Suppressor macrophage (primary cell): ENCODE measurements around the gene ANO6.

Source experiments
- DNase-seq, 4 experiments: peaks; one replicate each; pipeline ENCODE4 v3.0.0-alpha.2; 2020 to 2022

ANO6 gene

DNA sequence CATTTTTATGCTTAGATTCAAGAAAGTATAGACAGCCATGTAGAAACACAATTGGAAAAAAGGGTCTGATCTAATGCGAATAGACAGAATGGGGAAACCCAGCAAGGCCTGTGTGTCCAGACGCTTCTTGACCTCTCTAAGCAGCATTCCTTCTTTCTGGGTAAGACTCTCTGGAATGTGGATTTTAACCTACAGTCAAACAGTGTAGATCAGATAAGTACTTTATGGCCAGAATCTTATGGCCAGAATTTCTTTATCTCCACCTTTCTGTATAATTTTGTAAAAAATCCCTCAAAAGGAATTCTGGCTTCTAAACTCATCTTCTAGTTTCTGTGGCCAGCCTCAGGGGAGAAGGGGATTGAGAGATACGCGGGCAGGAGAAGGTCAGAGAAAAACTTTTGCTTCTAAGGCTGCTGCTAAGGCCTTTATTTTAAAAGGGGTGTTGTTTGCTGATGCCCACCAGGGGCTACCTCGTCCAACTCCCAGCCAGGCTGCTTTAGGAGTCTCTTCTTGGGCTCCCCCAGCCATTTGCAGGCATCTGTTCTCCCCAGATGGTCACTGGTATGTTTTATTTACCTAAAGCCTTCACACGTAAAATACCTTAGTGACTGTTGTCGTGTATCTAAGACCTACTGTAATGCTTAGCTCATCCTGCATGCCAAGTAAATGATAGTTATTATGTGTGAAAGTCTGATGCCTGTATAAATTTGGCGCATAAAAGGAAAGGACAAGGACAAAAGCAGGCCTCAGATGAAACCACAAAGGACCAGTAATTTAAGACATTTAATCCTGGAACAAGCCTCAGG is 68.4 kb downstream of the ANO6 start:
- DNase-seq, result no peak

DNA sequence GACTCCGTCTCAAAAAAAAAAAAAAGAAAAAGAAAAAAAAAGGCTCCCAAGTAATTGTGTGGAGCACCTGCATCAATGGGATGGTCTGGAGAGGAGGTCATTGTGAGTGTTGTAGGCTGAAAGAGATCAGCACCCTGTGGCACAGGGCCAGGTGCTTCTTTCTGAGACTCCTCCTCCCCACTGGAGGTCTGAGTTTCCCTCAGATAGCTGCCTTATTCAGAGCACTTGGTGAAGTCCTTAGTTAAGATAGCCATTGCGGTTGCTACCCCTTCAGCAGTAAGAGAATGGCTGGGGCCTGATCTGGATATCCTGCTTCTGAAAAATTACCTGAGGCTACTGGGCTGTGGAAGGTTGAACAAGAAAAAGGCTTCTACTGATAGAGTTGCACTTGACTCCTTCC is 69.8 kb downstream of the ANO6 start:
- no peak for DNase-seq

DNA sequence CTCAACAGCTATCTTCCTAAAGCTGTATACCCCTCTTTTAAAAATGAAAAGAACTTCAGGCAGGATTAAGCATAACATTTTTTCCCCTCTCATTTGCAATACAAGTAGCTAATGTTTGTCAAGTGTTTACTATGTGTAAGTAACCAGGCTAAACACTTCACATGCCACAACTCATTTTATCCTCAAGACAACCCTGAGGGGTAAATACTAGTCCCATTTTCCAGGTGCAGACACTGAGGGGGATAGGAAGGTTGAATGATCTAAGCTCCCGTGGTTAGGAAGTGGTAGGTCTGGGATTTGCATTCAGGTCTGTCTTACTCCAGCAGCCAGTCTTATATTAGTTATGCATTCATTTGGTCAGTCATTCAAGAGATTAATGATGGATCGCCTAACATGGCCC is 70.7 kb downstream of the ANO6 start:
- no peak for DNase-seq

DNA sequence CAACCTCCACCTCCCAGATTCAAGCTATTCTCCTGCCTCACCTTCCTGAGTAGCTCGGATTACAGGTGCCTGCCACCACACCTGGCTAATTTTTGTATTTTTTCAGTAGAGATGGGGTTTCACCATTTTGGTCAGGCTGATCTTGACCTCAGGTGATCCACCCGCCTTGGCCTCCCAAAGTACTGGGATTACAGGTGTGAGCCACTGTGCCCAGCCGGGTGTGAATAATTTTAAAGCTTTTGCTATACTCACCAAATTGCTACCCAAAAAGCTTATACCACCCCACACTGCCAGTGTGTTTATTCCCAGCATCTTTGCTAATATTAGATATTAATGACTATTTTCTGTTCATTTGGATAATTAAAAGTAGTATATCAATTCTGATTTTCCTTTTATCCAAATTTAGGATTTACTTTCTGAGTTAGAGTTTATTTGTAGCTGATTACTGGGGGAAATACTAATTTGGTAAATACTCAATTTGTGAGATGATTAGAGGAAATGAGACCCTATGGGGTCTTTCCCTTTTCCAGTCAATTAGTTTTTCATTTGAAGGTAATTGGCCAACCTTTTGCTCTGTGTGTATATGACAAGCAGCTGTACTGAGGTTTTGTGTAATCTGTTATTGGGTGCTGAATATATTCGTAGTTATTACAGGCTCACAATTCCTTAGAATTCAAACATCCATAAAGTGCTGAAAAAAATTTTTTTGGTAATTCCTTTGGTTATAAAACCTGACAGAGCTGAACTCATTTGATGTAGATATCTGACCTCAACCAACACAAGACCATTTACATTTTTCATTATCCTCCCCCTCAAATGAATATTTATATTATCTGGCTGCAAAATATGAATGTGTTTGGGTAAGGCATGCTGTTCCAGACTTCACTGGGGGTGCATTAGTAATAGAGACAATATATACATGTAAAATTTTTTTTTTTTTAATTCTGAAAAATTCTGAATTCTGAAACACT is 73.6 kb downstream of the ANO6 start:
- DNase-seq, result no peak

DNA sequence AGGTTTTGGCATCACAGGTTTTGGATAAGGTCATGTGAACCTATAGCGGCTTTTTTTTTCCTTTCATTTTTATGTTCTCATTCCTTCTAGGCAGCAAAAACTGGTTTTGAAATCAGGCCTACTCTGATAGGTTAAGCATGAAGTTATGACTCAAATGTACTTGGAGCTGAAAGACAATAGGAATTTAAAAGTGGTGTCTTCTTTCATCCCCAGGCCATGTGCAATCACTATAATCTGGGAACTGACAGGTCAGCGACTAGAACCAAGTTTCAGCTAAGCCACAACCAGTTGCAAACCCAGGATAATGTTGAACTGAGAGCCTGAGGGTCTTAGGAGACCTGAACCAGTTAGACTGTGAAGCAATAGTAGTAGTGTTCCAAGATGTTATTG is 74.3 kb downstream of the ANO6 start:
- no peak for DNase-seq

DNA sequence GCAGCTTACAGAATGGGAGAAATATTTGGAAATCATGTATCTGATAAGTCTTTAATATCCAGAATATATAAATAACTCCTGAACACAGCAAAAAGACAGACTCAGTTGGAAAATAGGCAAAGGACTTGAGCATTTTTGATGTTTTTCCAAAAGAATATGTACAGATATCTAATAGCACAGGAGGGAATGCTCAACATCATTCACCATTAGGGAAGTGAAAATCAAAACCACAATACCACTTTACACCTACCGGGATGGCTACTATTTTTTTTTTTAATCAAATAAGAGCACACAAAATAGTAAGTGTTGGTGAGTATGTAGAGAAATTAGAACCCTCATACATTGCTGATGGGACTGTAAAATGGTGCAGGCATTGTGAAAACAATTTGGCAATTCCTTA is 75.6 kb downstream of the ANO6 start:
- no peak for DNase-seq

DNA sequence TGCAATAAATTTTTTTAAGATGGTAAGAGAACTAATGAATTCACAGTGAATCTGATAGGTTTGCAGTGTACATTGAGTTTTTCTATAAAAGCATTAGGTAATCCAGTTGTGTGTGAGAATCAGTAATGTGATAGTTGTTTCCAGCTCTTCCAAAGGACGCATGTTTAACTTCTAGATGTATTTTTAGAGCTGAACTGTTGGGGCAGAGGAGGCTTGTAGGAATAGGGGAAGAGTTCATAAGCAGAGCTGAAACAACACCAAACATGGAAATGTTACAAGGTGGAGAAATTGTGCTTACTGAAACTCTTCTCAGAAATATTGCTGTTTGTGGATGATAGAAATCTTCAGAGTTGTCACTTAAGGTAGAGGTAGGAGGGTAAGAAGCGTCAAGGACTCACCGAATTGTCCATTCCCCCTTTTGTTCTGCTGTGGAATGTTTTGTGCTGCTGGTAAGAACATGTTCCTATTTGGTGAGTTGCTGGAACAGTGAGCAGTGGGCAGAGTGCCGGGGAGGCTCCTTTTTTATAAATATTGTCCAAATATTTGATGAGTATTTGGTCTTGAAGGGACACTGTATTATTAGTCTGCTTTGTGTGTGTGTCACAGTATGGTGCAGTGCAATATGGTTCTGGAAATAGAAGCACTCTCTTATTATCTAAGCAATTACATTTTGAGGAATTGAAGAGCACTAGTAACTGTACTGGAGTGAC is 76.7 kb downstream of the ANO6 start:
- no peak for DNase-seq

DNA sequence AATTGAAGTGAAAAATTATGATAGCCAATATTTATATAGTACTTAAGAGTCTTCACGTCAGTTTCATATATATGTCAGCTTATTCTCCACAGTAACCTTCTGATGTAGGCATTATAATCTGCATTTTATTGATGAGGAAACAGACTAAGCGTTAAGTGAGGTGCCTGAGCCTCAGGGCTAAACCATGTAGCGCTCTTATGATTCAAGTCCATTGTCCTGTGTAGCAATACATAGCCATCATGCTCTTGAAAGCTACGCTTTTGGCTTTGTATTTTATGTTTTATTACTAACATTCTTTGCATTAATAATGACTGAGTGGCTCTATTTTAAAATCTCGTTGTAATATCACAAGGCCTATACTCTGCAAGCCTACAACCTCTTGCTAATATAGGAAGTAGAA is 79.0 kb downstream of the ANO6 start:
- DNase-seq, result no peak

DNA sequence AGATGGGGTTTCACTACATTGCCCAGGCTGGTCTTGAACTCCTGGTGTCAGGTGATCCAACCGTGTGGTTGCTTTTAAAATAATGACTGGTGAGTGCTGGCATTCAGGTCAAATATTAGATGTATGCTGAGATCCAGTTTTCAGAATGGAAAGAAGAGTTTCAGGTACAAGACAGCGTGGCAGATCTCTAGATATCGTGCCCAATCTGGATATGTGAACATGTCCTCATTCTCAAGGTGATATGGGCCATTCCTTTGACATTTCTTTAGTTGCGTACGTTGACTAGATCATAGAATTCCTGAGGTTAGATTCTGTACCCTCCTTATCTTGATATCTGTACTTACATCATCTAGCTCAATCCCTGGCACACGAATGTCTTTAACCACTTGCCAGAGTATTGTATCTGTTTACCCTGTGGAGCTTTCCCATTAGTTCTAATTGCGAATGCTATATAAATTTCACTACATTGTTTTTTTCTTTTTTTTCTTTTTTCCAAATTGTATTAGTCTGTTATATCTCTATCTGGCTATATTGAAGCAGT is 80.2 kb downstream of the ANO6 start:
- DNase-seq, result no peak

DNA sequence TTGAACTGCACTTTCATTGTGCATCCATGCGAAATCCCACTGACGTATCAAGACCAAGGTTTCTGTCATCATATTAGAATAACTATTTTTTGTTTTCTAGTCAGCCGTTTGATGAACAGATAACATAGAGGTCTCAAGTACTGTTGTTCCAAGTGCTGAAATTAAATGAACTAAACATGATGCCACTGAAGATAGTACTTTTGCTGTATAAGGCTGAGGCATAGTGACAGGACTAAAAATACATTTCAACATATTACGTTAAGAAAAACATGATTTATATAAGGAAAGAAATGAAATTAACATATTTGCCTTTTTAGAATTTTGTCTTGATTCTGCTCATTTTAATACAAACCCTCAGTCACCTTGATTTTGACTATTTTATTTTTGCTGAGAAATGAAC is 82.2 kb downstream of the ANO6 start:
- no peak for DNase-seq

DNA sequence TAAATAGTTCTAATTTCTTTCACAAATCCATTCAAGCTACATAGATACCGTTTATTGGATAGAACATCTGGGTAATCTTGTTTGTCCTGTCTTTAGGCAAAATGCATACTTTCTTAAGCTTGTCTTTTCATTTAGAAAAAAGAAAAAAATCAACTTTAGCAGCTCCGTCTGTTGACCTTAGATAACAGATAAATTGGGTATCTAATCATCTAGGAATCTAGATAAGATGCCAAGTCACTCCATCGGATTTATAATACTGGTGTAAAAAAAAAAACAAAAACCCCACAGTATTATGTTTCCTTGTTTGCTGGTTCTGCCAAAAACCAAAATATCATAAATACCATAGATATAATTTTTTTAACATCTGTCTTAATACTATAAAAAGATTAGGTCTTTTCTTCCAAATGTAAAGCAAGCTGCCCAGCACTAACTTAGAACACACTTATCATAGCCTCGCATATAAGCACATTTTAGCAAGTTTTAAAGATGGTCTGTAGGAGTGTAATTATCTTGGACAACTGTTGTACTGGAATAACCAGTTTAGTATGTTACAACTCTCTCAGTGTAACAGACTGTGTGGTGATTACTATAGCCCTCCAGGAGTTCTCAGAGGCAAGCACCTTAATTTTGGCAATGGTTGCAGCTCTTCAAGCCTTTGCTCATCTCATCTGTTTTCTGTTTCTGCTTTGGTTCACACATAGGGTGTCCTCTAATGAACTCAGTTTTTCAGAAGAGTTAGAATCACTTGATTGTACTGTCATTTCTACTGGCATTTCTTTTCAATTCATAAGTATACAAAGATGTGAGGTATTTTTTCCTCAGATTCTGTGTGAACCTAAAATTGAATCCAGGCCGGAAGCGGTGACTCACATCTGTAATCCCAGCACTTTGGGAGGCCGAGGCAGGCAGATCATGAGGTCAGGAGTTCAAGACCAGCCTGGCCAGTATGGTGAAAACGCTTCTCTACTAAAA is 83.1 kb downstream of the ANO6 start:
- no peak for DNase-seq

DNA sequence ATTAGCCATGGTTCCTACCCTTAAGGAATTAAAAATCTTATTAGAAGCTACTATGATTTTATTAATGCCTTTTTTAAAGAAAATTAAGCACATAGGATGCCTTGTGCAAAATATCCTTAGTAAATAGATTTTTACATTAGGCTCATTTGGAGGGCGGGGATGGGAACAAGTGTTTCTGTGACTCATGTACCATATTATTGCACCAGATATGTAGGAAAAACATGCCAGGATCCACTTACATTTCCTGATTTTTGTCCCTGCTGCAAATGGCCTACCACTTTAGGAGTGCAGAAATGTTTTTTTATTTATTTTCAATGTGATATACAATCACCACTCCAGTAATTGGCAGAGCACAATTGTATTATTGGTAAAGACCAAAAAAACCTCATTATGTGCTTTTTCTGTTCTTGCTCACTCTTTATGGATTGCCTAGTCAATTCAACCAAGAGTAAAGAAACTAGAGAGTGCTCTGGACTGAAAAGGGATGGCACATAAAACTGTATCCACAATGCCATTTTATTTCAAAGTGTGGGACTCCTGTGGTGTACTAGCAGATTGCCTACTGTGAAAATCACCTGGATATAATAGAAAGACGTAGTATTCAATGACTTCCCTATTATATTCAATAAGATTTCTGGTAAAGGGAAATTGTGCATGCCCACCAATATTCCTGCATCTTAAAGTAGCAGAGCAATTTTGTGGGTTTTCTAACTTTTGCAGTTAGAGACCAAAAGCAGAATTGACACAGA is 86.9 kb downstream of the ANO6 start:
- no peak for DNase-seq

DNA sequence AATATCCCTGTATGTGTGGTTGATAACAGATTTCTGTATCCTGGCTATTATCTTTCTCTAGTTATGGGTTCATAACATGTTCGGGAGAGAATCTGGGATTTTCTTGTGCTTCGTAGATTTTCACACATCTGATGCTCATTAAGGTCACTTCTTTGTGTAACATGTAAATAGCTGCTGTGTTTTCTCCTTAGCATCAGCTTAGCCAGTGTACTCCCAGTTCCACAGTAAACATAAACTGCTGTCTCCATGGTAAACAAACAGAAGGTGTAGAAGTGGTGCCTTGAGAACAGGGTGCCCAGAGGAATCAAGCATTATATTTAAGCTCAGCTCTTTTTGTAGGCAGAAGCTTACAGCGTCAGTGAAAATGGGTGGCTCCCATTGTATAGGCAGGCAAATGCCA is 88.0 kb downstream of the ANO6 start:
- DNase-seq, result no peak

DNA sequence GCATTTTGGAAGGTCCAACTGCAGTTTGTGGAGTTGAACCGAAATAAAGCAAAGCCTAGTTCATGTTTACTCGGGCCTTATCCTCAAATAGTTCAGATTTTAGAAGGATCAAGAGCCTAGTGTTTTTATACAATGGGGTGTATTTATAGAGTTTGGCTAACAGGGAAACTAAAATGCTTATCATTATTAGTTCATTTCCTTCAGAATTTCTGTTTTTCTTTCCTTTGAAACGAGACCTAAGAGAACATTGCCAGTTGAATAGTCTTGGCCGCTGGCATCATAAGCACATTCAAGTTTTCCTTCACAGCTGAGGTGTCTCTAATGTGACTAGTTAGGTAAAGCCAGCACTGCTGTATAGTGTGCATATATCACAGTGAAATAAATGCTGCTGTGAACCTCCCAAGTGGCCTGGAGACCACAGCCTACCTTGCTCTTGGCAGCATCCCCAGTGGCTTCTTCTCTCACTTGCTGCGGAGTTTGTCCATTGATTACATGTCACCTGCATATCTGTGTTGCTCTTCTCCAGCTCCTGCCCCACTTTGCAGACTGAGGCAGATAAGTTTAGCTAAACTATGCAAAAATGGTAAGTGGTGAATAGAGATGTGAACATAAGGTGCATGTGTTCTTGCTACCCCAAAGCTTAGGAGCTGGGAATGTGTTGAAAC is 88.8 kb downstream of the ANO6 start:
- no peak for DNase-seq

DNA sequence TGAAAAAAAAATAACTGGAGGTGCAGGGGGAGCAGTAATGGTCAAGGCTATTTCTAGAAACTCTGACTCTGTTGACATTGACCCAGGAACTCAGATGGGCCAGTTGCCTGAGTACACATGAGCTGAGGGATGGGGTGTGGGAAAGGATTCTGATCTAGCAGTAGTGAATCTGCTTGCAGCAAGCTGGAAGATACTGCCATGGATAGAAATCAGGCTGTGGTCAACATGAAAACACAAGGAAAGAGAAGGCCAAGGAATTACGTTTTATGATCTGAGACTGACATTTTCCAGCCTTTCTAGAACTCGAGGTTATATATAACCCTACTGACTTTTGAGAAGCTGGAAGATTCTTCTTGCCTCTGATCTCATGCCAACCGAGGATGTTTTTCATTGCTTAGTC is 90.0 kb downstream of the ANO6 start:
- DNase-seq, result no peak

DNA sequence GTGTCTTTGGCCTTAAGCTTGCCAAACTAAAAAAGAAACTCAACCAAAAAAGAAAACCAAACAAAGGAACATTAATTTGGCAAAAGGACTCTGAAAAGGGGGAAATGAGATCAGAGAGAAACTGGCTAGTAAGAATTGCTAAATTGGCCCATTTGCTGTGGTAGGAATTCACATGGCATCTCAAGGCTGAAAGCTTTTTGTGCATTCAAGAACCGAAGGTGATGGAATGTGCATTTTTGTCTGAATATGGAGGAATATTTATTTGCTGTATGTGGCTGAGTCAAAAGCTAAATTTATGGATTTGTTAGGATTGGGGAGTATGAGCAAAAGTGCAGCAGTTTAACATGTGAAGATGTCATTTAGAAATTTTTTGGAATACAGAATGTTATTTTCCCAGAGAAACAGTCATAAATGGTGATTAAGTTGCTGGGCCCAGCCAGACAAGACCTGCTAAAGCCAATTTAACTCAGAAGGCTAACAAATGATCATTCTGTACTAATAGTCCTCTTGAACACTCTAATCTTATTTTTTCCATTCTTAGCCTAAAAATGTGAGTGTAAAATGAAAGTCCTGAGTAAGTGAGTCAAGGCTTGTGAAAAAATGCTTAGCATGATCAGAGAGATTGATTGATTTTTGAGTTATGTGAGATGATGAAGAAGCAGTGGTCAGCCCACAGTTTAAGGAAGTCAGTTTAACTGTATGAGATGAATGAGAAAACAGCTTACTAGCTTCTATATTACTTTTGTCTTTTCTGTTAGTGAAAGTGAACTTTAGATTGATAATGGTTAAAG is 94.1 kb downstream of the ANO6 start:
- DNase-seq, result peak; percentile 6 to 50 (median 25)

DNA sequence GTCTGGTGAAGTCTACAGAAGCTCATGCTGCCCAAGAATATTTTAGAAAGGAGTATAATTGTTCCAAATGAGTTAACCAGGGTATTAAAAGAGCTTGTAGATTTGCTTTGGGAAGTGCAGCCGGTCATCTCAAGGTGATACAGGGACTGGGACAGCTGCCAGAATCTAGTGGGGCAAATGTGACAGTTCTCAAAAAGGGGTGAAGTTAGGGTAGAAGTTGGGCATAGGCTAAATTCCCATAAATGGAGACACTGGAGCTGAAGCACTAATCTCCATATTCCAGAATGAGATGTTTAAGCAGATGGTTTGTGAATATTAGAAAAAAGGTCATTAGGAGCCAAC is 94.7 kb downstream of the ANO6 start:
- no peak for DNase-seq

DNA sequence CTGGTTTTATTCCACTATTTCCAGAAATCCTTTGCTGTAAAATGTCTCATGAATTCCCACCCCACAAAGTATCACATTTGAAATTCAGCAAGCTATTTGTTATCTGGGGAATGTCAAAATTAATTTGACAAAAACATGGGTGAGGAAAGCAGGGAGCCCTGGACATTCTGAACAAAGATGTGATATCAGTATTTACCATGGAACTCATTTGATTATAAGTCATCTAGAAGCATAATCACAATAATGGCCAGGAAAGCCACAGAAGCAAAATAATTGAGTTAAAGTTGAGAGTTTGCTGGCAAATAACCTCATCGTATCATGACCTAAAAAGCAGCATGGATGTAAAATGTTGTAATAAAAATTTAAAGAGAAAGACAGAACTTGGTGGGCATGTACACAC is 96.1 kb downstream of the ANO6 start:
- no peak for DNase-seq

DNA sequence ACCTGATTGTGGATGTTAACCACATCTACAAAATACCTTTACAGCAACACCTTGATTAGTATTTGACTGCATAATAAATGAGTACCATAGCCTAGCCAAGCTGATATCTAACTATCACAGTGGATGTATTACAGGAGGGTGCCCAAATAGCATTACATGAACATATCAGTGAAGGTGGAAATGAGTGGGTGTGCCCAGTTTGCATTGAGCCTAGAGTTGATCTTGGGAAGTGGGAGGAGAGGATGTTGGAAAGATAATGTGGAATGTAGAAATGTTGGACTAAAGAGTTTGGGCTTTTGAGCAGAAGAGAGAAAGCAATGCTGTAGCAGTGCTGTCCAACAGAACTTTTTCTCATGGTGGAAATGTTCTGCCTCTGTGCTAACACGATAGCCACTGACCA is 98.9 kb downstream of the ANO6 start:
- DNase-seq, result no peak

DNA sequence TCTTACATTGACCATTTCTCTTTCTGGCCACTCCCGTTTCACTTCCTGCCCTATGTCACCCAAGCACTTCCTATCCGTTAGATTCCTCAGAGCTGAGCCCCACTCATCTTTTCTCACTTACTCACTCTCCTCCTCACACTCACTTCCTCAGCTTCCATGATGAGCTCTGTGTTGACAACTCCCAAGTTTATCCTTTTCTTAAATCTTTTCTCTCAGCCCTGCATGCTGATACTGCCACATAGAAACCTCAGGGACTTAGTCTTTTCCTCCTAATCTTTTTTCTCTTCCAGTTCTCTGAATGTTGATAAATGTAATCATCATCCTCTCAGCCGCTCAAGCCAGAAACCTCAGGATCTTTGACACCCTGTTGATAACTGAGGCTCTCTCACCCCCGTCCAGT is 99.6 kb downstream of the ANO6 start:
- no peak for DNase-seq
